Measurements from ENCODE around the gene ZNF462. TPM values are rescaled to one million over a fixed set of nuclear protein-coding genes. Genes with fewer than 3 reads are reported as not detected.

The ZNF462 gene
- polyA plus RNA-seq, 1 donor from 2014 or later, result not detected

GRCh38 chr9:106993603-106994002, 130.6 kb downstream of the ZNF462 start:
- H3K4me3 Mint-ChIP-seq, result no peak overlapping the region
- H3K4me1 Mint-ChIP-seq, result no peaks in the 10 kb centered on the region
- peaks cover 2 to 9% (median 3%) of the 10 kb centered on the region in 3 donors for H3K9me3 Mint-ChIP-seq
- H3K27ac Mint-ChIP-seq, result no peak overlapping the region
- no peaks in the 10 kb centered on the region for H3K27me3 Mint-ChIP-seq
- H3K36me3 Mint-ChIP-seq, result no peaks in the 10 kb centered on the region

GRCh38 chr9:106994463-106994862, 131.5 kb downstream of the ZNF462 start:
- peaks cover 2 to 6% (median 3%) of the 10 kb centered on the region in 3 donors for H3K9me3 Mint-ChIP-seq
- peaks cover 3% of the 10 kb centered on the region for H3K27me3 Mint-ChIP-seq
- no peaks in the 10 kb centered on the region for H3K4me1 Mint-ChIP-seq
- H3K4me3 Mint-ChIP-seq, result no peak overlapping the region
- H3K27ac Mint-ChIP-seq, result no peak overlapping the region
- no peaks in the 10 kb centered on the region for H3K36me3 Mint-ChIP-seq

- Mint-ChIP-seq H3K4me3 (no peak overlapping the region), H3K36me3 (no peaks in the 10 kb centered on the region), H3K9me3 (peaks cover 2 to 6% (median 3%) of the 10 kb centered on the region in 3 donors), H3K27ac (no peak overlapping the region), H3K27me3 (peaks cover 5% of the 10 kb centered on the region), H3K4me1 (no peaks in the 10 kb centered on the region)
Measured at GRCh38 chr9:107000218-107000617, 137.3 kb downstream of the ZNF462 start.

- peaks cover 3% of the 10 kb centered on the region for H3K27me3 Mint-ChIP-seq
- no peak overlapping the region for H3K4me3 Mint-ChIP-seq
- H3K27ac Mint-ChIP-seq, result no peak overlapping the region
- H3K36me3 Mint-ChIP-seq, result no peaks in the 10 kb centered on the region
- peaks cover 0 to 2% (median 1%) of the 10 kb centered on the region in 3 donors for H3K9me3 Mint-ChIP-seq
- H3K4me1 Mint-ChIP-seq, result no peaks in the 10 kb centered on the region
Measured at GRCh38 chr9:107005201-107005600, 142.2 kb downstream of the ZNF462 start.

- H3K4me3 Mint-ChIP-seq, result no peak overlapping the region
- H3K9me3 Mint-ChIP-seq, result peaks cover 0 to 3% (median 3%) of the 10 kb centered on the region in 3 donors
- H3K27me3 Mint-ChIP-seq, result peaks cover 3% of the 10 kb centered on the region
- peaks cover 1% of the 10 kb centered on the region for H3K36me3 Mint-ChIP-seq
- no peak overlapping the region for H3K27ac Mint-ChIP-seq
- no peaks in the 10 kb centered on the region for H3K4me1 Mint-ChIP-seq
Measured at GRCh38 chr9:107007402-107007801, 144.4 kb downstream of the ZNF462 start.

GRCh38 chr9:107008011-107008410, 145.0 kb downstream of the ZNF462 start:
- Mint-ChIP-seq H3K27ac (no peak overlapping the region), H3K27me3 (peaks cover 3% of the 10 kb centered on the region), H3K4me1 (no peaks in the 10 kb centered on the region), H3K36me3 (peaks cover 1% of the 10 kb centered on the region), H3K4me3 (no peak overlapping the region), H3K9me3 (peaks cover 0 to 3% (median 1%) of the 10 kb centered on the region in 3 donors)

- Mint-ChIP-seq H3K4me1 (no peaks in the 10 kb centered on the region), H3K27me3 (peaks cover 3% of the 10 kb centered on the region), H3K4me3 (no peak overlapping the region), H3K36me3 (peaks cover 1% of the 10 kb centered on the region), H3K27ac (no peak overlapping the region), H3K9me3 (peaks cover 0 to 3% (median 1%) of the 10 kb centered on the region in 3 donors)
Measured at GRCh38 chr9:107008447-107008846, 145.5 kb downstream of the ZNF462 start.

GRCh38 chr9:107016383-107016782, 153.4 kb downstream of the ZNF462 start:
- Mint-ChIP-seq H3K4me3 (no peak overlapping the region), H3K27ac (no peak overlapping the region), H3K27me3 (peaks cover 2% of the 10 kb centered on the region), H3K36me3 (no peaks in the 10 kb centered on the region), H3K4me1 (peaks cover 0 to 3% (median 0%) of the 10 kb centered on the region in 3 donors), H3K9me3 (peaks cover 10 to 18% (median 11%) of the 10 kb centered on the region in 3 donors)

- Mint-ChIP-seq H3K36me3 (no peaks in the 10 kb centered on the region), H3K4me1 (peaks cover 0 to 4% (median 3%) of the 10 kb centered on the region in 3 donors), H3K9me3 (peaks cover 8 to 18% (median 9%) of the 10 kb centered on the region in 3 donors), H3K27ac (no peak overlapping the region), H3K27me3 (peaks cover 2% of the 10 kb centered on the region), H3K4me3 (no peak overlapping the region)
Measured at GRCh38 chr9:107018861-107019545, 156.0 kb downstream of the ZNF462 start.

GRCh38 chr9:107020040-107020530, 157.1 kb downstream of the ZNF462 start:
- peaks cover 1 to 8% (median 3%) of the 10 kb centered on the region in 3 donors for H3K4me1 Mint-ChIP-seq
- no peaks in the 10 kb centered on the region for H3K36me3 Mint-ChIP-seq
- H3K27ac Mint-ChIP-seq, result no peak overlapping the region
- H3K9me3 Mint-ChIP-seq, result peaks cover 8 to 18% (median 9%) of the 10 kb centered on the region in 3 donors
- H3K4me3 Mint-ChIP-seq, result no peak overlapping the region
- H3K27me3 Mint-ChIP-seq, result no peaks in the 10 kb centered on the region

- Mint-ChIP-seq H3K36me3 (no peaks in the 10 kb centered on the region), H3K4me1 (peaks cover 1 to 8% (median 3%) of the 10 kb centered on the region in 3 donors), H3K9me3 (peaks cover 2 to 5% (median 2%) of the 10 kb centered on the region in 3 donors), H3K27me3 (no peaks in the 10 kb centered on the region), H3K27ac (peak overlapping the region in 1 of 3 donors; percentile 54), H3K4me3 (no peak overlapping the region)
Measured at GRCh38 chr9:107024193-107024592, 161.2 kb downstream of the ZNF462 start.

- Mint-ChIP-seq H3K27me3 (no peaks in the 10 kb centered on the region), H3K4me1 (peaks cover 1 to 8% (median 3%) of the 10 kb centered on the region in 3 donors), H3K4me3 (no peak overlapping the region), H3K27ac (no peak overlapping the region), H3K36me3 (no peaks in the 10 kb centered on the region), H3K9me3 (peaks cover 0 to 1% (median 0%) of the 10 kb centered on the region in 3 donors)
Measured at GRCh38 chr9:107025260-107026035, 162.5 kb downstream of the ZNF462 start.

GRCh38 chr9:107029146-107029545, 166.2 kb downstream of the ZNF462 start:
- Mint-ChIP-seq H3K4me1 (peaks cover 0 to 3% (median 1%) of the 10 kb centered on the region in 3 donors), H3K4me3 (no peak overlapping the region), H3K27me3 (peaks cover 1% of the 10 kb centered on the region), H3K9me3 (no peaks in the 10 kb centered on the region), H3K27ac (no peak overlapping the region), H3K36me3 (no peaks in the 10 kb centered on the region)

GRCh38 chr9:107033966-107034365, 171.0 kb downstream of the ZNF462 start:
- no peaks in the 10 kb centered on the region for H3K36me3 Mint-ChIP-seq
- no peak overlapping the region for H3K4me3 Mint-ChIP-seq
- H3K9me3 Mint-ChIP-seq, result peaks cover 0 to 2% (median 0%) of the 10 kb centered on the region in 3 donors
- H3K27me3 Mint-ChIP-seq, result peaks cover 9% of the 10 kb centered on the region
- H3K4me1 Mint-ChIP-seq, result no peaks in the 10 kb centered on the region
- no peak overlapping the region for H3K27ac Mint-ChIP-seq

- Mint-ChIP-seq H3K27me3 (peaks cover 9% of the 10 kb centered on the region), H3K4me3 (no peak overlapping the region), H3K9me3 (peaks cover 0 to 3% (median 0%) of the 10 kb centered on the region in 3 donors), H3K4me1 (no peaks in the 10 kb centered on the region), H3K36me3 (no peaks in the 10 kb centered on the region), H3K27ac (no peak overlapping the region)
Measured at GRCh38 chr9:107034831-107035230, 171.9 kb downstream of the ZNF462 start.

Measured in IgD-negative memory B cell (primary cell).